A549 treated with AZD2906 at 1 μM for 4 hours (cell line): ENCODE data around the gene GYG1. TPM values are rescaled to one million over a fixed set of nuclear protein-coding genes. Genes with fewer than 3 reads are reported as not detected.

ENCODE experiments used
- total RNA-seq: library from RNA; stranded (reverse); fragments of 200-300 nt; extraction: Qiagen RNA extraction; gene quantifications from 5 replicates; pipeline ENCODE4 v1.2.3, GENCODE V29; 2022

The GYG1 gene
- 30.7 to 42.5 TPM (median 33.5 TPM) in 5 replicates for total RNA-seq

DNA sequence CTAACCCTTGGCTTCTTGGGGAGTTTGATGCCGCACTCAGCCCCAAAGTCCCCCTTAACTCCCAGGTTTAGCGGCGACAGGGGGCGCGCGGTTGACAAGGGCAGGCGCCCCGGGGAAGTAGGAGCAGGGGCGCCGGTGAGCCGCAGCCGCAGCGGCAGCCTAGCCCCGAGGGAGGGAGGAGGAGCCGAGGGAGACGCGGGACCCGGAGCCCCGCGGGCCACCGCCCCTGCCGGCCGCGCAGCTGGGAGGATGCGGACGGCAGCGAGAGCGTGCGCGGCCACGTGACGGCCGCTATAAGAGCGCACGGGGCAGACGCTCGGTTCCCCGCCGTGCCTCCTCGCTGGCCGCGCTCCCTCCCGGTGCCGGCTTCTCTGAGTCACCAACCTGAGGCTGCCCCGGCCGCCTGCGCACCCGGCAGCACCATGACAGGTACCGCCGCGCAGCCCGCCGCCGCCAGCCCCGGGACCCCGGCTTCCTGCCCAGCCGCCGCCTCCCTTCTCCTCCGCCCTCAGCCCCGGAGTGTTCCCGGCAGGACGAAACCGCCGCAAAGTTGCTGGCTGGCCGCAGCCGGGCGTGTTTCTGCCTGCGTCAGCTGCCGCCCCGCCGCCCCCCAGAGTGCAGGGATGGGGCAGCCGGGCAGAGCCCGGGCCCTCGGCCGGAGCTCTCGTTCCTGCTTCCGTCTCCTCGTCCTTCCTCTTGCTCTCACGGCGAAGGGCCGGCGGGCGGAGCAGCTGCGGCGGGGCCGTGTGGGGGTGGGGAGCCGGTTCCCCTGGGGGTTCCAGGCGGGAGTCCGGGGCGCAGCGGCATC lies at the start of gene GYG1:
GYG1 (plus strand) TSS at position 322 of the 808 bp plus-strand sequence; CDS start at position 423, 101 bp downstream.

Other genes starting within 250 kb of the GYG1 start
- not detected in 5 replicates for gene CPB1, start 163.7 kb upstream of the GYG1 start, total RNA-seq
- not detected in 5 replicates for gene CPA3, start 126.2 kb upstream of the GYG1 start, total RNA-seq
- gene HLTF, start 95.0 kb downstream of the GYG1 start, total RNA-seq, result 11.4 to 19.3 TPM (median 14.2 TPM) in 5 replicates
- gene HPS3, start 138.1 kb downstream of the GYG1 start, total RNA-seq, result 30.8 to 33.9 TPM (median 33.0 TPM) in 5 replicates
- 3.4 to 7.4 TPM (median 6.1 TPM) in 5 replicates for gene CP, start 230.3 kb downstream of the GYG1 start, total RNA-seq